Smooth muscle cell of the brain vasculature (primary cell): Measurements from ENCODE around the gene TCERG1L.

Source experiments
- DNase-seq: peaks from one replicate; pipeline ENCODE4 v3.0.0-alpha.2; 2012; ENCODE audit warnings: low read depth, low spot score

TCERG1L gene

DNA sequence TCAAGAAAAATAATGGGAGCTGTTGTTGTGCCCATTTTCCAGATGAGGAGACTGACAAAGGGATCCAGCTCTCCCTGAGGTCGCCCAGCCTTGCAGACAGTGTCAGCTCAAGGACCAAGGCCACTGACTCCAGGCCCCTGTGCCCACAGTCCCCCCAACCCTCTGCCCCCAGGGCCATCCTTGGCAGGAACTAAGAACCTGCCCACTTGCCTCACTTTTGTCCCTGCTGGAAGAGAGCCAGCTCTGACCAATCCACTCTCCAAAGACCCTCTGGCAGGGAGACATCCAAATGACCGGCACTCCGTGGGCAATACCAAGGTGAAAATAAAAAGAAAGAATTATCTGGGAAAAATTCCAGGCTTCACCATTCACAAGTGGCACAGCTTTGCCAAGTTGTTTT lies 101.3 kb downstream of the TCERG1L start:
- DNase-seq, result no peak

DNA sequence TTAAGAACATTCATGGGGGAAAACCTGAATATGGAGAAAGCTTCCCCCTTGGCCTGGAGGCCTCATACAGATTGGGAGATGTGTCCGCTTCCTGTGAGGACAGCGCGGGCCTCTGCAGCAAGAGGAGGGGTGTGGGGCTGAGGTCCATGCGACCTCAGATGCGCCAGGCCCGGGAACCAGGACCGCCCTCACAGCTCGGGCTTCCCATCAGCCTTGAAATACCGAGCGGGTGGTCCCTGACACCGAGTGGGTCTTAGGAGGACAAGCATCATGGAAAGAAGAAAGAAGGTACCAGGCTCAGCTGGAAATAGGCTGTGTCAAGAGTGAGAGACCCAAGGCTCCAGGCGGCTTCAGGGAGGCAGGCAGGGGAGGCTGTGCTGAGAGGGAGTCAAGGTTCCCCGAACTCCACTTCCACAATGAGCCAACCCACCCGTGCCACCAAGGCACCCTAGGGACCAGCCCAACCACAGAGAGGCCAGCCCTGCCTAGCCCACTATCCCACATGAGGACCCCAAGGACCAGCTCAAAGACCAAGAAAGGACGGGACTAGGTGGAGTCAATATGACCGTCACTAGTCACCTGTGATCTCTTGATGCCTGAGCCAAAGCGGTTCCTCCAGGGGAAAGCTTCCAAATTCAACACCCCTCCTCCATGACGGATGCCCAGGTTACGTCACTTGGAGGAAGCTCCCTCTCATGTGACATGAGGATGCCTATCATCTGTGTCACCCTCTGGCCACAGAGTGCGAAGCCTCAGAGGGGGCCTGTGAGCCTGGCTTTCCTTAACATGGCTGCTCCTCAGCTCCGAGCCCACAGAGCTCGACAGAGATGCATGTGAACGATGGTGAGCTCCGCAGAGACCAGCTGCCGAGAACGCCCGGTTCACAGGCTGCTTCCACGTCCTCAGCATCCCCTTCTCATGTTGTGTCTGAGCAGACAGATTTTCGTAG lies 103.7 kb downstream of the TCERG1L start:
- no peak for DNase-seq

DNA sequence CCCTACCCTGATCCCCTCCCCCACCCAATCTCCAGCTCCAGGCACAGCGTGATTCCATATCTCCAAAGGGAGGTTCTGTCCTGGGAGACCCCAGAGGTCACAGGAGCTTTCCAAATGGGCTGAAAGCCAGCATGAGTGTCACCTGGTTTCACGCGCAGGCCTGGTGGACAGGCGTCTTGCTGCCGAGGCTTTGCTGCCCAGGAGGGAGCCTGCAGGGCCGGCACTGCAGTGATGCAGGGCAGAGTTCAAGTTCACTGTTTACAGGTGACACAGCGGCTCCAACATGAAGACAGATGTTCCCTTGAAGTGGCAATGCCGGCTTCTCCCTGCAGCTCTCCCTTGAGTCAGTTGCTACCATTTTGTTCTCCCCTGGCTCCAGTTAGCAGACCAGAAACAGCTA lies 104.3 kb downstream of the TCERG1L start:
- DNase-seq, result no peak

DNA sequence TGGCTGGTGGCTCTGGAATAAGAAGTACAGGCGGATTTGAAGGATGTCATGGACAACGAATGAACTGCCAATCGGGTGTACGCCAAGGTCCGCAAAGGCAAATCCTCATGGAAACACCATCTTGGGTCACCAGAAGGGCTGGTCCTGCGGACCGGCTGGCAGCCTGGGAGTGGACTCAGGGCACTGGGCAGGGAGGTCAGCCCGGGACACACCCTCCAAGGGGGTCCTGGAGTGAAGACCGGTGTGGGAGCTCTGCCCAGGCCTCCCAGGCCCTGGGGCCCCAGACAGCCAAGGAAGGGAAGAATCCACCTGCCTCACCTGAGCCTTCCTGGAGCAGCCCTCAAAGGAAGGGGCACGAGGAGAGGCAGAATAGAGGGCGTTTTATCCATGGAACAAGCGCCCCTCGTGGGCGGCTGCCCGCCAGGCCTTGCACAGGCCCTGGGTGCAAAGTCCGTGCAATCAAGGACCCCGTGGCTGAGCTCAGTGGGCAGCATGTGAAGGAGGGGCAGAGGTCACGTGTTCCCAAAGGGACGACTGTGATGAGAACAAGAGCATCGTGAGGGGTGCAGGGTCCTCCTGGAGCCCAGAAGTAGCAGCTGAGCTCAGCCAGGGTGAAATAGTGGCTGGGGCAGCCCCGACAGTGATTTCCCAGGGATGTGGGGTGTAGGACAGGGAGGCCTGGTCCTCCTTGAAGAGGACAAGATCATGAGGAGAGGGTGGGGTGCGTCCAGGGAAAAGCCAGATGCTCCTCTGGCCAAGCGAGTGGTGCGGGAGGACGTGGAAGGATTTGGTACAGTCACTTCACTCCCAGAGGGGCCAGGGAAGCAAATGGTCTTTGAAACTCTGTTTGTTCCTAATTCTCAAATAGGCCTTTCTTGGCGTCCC lies 105.2 kb downstream of the TCERG1L start:
- no peak for DNase-seq

DNA sequence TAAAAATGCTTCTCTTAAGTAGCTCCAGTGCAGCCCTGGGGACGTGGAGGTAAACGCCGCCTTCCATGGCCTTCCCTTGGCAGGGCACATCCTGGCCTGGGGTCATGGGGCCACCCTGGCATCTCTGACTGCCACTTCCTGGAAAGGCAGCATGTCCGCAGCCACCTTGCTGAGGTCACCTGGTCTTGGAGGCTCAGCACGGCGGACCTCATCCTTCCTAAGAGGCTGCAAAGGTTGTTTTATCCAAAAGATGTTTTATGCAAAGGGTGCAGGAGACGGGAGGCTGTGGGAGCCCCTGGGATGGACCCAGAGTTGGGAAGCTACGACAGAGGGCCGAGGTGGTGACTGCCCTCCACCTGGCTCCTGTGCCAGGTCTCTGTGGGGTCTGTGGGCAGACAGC lies 106.0 kb downstream of the TCERG1L start:
- no peak for DNase-seq

DNA sequence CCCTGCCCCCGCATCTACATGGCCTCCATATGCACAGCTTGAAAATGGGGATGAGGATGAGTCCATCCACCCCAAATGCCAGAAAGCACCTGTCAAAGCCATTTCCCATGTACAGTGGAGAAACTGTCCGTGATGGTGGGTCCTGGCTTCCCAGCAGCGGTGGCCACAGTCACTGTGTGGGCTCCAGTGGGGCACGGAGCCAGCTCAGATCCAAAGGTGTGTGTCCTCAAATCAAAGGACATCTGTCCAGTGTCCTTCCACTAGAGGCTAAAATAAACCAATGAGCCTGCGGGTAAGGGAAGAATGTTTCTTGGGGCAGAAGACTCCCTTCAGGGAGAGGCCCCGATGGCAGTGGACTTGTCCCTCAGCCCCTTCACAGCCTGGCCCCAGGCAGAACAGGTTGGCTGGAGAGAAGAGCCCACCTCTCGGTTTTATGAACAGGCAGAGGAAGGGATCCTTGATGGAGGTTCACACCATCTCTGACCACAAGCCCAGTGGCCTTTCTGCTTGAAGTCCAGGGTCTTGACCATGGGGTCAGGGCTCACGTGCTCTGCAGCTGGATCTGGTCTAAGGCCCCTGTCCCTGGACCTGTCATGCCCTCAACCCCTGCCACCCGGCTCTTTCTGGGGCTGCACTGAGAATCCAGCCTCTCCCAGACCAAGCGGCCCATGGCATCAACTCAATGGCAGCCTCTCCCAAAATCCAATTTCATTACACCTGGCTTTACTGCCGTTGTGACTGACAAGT lies 106.9 kb downstream of the TCERG1L start:
- no peak for DNase-seq

DNA sequence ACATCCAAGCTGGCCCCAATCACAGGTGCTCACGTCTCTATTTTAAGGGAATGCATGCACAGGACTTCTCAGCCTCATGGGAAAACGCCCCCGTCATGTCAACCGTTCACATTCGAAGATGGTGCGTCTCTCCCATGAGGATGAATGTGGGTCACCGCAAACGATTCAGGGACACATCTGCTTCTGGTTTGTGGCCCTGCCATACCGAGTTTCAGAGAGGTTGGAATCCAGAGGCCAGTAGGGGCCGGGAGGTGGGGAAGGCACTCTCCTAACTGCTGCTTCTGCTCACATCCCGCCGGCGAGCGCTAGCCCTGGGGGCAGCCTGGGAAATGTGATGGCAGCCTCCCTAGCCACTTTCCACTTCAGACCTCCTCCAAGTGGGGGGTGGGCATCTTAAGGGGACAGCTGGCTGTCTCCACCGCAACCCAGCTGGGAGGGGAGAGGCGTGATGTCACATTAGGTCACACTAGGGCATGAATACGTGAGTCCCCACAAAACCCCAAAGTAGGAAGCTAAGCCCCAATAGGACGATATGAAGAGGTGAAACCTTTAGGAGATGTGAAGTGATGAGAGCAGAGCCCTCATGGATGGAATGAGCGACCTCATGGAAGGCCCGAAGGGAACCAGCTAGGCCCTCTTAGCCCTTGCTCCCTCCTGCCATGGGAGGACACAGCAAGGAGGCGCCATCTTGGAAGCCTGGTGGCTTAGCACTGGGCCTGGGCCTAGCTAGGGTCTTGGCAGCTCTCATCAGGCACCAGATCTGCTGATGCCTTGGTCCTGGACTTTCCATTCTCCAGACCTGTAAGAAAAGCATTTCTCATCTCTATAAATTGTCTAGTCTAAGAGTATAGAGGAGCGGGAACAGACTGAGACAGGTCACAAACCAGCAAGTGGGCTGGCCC lies 107.8 kb downstream of the TCERG1L start:
- DNase-seq, result no peak

DNA sequence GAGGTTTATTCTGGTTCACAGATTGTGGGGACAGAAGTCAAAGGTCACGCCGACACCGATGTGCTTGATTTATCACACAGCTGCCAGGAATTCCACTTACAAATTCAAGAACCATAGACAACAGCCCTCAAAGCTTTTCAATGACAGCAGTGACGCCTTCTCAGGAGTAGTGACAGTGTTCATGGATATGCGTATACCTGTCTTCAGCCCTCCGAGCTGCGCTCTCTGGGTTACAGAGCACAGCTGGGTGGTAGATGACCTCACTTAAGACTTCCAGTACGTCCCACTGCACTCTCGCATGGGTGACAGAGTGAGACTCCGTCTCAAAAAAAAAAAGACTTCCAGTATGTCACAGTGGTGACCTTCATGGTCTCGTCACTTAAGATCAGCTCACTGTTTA lies 108.5 kb downstream of the TCERG1L start:
- DNase-seq, result no peak

DNA sequence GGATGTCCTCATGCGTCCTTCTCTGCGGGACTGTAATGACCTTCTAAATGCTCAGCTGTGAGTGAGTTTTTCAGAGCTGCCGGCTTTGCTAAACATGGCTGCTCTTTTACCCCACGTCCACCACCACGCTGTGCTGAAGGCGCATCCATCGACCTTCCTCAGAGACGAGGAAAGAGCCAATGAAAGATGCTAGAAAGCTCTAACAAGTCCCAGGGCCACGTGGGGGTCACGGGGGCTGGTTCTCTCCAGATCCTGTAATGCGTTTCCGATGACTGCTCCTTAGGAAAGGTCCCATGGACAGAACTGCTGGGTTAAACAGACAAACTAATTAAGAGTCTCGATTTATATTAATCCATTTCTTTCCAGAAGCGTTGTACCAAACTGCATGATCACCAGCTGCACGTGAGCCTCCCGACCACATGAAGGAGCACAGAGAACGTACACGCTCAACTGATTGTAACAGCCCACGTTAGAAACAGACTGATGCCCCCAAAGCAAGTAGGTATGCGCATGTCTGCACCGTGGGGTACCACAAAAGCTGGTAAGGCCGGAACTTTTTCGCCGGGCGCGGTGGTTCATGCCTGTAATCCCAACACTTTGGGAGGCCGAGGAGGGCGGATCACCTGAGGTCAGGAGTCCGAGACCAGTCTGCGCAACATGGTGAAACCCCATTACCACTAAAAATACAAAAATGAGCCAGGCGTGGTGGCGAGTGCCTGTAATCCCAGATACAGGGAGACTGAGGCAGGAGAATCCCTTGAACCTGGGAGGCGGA lies 109.6 kb downstream of the TCERG1L start:
- DNase-seq, result no peak

DNA sequence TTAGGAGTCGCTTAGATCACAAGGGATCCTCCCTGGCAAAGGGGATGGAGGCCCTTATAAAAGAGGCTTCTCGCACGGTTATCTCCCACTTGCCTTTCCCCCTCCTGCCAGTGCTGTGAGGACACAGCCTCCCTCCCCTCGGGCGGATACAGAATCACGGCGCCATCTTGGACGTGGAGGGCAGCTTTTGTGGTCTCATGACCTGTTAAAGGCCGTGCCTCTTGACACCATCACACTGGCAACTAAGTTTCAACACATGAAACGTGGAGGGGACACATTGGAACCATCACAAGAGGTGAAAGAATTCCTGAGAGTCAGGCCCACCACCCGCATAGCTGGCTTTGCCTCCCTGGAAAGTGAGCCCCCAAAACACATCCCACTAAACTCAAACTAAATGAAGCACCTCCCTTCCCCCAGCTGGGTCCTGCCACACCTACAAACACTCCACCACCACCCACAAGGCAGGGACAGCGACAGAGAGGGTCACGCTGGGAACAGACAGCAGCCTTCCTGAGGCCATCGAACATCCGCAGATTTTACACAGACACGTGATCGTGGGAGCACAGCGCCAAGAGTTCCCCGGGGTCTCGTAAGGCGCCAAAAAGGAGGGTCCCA lies 110.6 kb downstream of the TCERG1L start:
- DNase-seq, result no peak

DNA sequence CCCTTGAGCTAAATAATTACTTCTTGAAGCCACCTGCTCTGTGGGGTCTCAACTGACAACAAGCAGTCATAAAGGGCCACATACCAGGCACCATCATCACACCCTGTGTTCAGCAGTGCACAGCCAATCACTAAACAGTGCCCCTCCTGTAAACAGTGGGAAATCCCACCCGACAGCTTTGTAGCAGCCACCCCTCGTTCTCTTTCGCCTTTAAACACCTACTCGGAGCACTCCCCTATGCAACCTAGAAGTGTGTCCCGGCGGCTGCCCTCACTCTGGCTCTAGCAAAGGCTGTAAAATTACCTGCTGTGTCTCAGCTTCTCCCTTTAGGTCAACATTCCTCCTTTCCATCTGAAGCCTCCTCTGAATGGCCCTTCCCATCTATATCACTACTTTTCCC lies 111.9 kb downstream of the TCERG1L start:
- DNase-seq, result no peak

DNA sequence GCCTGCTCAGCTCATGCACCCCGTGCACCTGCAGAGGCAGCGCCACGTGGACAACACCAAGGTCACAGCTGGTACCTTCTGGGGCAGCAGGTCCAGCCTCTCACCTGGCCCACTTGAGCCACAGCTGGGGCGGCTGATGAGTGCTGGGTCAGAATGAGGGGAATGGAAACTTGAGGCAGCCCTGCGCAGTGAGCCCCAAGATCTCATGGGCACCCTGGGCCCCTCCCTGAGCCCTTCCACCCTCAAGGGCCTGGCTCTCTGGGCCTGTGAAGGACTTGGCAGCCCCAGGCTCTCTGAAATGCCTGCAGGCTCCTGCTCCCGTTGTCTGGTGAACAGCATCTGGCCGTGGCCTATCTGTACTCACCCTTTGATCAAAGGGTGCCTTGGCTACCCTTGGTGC lies 112.7 kb downstream of the TCERG1L start:
- DNase-seq, result no peak

DNA sequence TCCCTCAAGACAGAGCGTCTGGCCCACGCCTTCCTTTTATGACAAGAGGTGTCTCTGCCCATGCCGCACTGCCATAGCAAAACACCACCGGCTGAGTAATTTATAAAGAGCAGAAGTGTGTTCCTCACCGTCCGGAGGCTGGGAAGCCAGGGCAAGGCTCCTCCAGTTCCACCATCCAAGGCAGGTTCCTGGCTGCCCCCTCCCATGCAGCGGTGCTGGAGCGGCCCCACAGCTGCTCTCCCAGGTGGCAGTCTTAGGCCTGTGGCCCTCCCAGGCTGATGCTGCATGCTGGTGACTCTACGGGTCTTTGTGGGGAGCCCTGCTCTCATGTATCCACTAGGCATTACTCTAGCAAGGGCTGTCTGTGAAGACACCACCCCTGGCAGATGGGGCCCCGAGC lies 113.1 kb downstream of the TCERG1L start:
- no peak for DNase-seq

DNA sequence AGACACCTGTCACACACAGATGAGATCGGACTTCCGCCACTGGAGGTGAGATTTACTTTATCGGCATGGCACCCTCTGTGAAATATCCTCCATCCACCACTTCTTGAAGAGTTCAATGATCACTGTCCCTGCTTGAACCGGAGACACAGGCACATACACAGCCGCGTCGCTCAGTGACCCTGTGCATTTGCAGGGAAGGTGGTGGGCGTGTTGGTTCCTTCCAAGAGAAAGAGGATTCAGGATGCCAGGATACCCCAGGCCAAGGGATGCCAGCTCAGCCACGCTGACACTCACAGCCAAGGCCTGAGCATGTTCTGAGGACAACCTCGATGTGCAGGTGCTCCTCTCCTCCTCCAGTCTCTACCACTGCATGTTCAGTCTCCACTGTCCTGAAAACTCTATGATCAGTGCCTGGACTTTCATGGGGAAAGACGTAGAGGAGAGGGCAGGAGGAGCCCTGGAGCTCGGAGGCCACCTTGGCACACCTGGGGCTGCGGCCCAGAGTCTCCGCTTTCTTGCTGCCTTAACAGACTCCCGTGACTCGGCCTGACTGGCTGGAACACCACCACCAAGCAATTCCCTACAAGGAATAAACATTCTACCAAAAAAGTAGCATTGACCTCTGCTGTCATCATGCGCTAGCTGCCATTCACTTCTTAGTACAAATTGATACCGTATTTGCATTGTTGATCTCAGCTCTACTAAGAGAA lies 115.2 kb downstream of the TCERG1L start:
- DNase-seq, result no peak

DNA sequence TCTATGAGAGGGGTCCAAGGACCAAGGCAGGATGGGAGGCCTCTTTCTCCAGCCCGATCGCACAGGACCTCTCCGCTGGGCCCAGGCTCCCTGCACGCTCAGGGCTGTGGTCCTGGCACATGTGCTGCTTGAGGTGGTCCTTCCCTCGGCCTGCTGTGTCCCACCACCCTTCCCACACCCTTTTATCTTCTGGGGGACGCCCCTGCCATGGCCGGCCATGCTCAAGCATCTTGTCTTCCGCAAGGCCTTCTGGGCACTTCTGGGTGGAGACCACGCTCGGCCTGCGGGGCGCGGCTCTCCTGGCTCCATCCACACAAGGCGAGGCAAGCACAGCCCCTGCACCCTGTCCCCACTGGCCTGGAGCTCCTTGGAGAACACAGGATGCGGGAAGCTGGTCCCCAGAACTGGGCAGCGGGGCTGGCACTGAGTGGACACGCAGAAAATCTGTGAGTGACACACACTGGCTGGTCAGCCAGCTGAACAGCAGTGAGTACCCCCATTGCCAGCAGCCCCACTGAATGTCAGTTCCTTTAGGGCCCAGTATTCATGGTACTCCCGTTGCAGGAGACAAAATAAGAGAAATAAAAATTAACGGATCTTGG lies 115.9 kb downstream of the TCERG1L start:
- no peak for DNase-seq

DNA sequence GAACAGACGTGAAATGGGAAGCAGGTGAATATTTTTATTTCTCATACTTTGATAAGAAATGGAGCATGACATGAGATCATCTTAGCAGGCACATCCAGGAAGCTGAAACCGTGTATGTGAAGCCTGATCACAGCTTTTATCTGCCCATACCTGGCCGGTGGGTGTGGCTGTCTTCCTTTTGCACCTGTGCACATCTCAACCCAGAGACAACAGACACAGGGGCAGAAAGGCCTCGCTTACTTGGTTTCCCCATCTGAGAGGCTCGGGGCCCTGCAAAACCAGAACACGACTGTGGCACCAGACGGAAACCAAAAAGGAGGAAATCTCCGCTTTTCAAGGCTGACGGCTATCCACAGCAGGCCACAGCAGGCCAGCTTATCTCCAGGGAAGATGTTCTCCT lies 116.4 kb downstream of the TCERG1L start:
- DNase-seq, result no peak

DNA sequence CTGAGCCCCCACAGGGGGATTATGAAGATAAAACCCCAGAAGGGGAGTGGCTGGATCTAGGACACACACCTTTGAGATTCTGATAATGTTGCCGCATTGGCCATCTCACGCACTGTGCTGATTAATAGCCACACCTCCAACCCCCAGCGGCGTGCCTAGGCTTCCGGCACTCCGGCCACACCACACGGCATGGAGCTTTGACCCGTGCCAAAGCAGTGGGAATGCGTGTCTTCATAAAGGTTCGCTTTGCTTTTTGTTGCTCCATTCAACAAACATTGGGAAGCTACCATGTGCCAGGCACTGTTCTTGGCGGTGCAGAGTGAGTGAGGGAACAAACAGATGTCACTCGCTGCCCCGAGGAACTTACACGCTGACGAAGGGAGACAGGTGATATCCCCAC lies 117.6 kb downstream of the TCERG1L start:
- no peak for DNase-seq

DNA sequence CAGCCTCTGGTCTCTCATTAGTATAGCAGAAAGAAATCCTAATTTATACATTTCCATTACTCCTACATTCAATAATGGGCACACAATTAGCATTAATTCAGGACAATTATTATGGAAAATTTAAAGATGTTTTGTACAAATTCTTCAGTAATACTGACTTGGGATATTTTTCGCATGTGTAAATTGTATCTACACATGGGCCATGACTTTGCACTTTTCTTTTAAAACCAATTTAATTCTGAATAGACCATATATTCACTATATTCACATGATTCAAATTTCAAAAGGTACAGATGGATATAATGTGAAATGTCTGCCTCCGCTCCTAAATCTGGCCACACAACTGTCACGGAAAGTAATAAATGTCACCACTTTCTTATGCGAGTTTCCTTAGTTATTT lies 123.0 kb downstream of the TCERG1L start:
- no peak for DNase-seq

DNA sequence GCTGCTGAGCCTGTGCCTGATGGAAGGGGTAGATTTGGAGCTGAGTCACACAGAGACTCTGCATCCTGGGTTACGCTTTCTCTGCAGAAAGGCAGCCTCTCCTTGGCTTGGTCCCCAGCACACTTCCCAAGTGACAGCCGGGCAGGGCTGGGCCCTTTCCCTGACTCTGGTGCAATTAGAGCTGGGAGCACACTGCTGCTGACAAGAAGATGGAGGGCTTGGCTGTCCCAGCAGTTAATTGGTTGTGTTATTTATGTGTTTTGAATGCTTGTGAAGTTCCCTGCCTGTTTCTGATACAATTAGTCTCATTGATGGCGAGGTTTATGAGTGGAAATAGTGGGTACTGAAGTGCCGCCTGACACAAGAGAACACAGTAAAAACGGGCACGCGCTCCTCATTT lies 123.6 kb downstream of the TCERG1L start:
- DNase-seq, result no peak
